Astrocyte of the hippocampus (primary cell): ENCODE results near the gene FBXO10.
A peak's percentile ranks its signal among the peaks of the same experiment; 100 is the strongest.
"Not testable (repeated sequence)": the region's sequence is repeated elsewhere in the genome, so short reads cannot be mapped to it uniquely, and the experiment has no call there.

ENCODE experiments used
- DNase-seq: peaks from one replicate; pipeline ENCODE4 v3.0.0; 2011; ENCODE audit warnings: low read depth, low spot score

The FBXO10 gene

DNA sequence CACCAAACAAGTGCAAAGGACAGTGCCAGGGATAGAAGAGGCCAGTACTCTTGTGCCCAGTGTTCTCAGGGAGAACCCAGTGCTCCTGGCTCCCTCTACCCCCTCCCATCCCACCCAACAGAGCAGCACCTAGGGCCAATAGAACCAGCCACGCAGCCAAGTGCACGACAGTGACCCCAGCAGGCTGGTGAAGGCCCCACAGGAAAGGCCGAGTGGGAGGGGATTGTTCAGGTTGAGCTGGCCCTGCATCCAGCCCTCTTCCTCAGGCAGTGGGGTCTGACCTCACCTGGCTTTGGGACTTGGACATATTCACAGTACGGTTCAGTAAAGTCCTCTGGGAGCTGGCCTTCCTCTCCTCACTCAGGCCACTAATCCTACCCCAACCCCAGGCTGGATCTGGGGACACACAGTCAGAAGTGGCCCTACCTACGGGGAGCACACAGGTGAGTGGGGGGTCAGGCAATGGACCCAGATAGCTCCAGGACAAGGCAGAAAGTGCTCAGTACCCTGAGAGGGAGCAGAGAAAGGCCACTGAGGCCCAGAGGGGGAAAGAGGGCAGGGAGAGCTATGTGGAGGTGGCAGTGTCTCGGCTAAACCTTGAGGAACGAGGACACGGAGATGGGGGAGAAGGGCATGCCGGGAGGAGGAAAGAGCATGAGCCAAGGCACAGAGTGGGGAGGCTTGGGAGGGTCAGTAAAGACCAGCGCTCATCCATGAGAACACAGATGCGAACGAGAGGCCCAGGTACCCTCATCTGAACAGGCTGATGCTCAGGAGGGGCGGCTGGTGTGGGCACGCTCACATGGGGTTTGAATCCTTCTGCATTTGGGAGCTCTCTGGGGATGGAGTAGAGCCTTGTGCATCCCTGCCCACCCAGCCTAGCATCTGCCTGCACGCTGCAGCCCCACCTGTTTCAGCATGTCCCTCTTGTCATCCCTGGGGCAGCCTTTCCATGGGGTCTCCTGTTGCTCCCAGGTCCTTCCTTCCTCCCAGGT lies 64.9 kb downstream of the FBXO10 start:
- DNase-seq, result no peak

DNA sequence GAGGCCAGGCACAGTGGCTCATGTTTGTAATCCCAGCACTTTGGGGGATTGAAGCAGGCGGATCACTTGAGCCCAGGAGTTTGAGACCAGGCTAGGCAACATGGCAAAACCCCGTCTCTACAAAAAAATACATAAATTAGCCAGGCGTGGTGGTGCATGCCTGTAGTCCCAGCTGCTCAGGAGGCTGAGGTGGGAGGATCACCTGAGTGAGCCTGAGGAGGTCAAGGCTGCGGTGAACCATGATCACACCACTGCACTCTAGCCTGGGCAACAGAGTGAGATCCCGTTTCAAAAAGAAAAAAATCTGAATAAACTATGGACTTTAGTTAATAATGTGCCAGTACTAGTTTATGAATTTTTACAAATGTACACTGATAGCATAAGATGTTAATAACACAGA lies 66.1 kb downstream of the FBXO10 start:
- not testable (repeated sequence) for DNase-seq

DNA sequence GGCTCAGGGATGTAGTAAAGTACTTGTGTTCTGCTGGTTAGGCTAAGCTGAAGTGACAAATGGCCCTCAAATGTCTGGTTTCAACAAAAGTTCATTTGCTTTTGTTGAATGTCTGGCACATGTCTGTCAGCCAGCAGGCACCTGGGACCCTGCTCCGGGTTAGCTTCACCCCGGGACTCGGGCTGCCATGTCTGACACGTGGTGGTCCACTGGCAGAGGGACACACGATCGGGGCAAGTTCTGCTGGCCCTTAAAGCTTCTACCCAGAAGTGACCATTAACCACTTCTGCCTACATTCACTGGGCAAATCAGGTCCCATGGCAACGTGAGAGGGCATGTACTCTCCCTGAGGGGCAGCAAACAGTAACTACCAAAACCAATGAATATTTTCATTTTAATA lies 66.6 kb downstream of the FBXO10 start:
- no peak for DNase-seq

DNA sequence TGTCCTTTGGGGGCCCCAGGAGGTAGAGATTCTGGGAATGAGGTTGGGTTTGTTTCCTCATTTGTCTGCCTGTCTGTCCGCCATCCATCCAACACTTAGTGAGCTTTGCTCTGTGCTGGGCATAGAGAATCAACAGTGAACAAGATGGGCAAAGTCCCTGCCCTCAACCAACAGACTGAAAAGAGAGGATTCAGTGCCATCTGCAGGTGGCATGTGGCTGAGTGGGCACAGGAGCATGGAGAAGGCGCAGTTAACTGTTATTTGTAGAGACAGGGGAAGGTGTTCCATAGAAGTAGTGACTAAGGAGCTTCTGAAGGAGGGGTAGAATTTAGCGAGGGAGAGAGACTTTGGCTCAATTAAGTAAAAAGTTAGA lies 67.4 kb downstream of the FBXO10 start:
- DNase-seq, result no peak

DNA sequence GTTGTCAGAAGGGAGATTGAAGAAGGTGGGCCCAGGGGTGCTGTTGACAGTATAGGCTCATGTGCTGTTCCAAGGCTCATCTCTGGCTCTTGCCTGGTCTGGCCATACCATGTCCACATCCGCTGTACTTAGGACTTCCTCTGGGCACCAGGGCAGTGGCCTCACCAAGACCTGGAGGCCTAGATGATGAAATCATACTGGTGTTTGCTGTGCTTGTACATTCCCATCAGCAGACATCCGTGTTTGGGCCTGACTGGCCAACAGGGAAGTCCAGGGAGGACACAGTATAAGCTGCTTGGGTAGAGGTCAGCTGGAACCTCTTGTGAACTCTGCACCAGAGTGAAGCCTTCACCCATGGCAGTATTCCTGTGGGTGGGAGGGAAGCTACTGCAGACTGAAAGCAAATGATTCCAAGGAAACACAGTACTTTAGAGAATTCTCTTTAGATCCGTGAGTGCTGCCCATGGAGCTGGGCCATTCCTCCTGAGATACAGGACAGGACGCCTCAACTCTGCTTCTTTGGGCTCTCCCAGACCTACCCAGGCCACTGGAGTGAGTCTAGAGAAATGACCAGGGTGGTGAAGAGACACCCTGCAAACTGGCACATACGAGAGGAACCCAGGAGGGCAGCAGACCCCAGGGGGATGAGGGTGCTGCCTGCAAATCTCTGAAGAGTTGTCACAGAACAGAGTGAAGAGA lies 67.9 kb downstream of the FBXO10 start:
- DNase-seq, result no peak

DNA sequence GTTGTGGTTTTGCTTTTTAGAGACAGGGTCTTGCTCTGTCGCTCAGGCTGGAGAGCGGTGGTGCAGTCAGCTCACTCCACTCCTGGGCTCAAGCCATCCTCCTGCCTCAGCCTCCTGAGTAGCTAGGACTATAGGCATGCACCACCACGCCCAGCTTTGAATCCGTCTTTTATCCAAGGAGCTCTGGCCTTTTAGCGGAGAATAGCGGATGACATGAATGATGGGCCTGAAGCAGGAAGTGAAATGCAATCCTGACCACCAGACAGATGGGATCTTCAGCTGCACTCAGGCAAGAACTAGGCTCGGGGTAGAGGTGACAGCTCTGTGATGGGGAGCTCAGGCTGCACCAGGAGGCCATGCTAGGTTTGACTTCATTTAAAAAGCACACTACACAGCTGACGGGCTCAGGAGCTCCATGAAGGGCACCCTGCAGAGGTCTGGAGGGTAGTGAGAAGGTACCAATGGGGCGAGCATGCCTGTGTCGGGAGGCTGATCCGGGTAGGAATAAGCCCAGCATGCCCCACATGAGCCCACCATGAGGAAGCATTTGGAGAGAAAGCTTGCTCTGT lies 68.5 kb downstream of the FBXO10 start:
- DNase-seq, result no peak

DNA sequence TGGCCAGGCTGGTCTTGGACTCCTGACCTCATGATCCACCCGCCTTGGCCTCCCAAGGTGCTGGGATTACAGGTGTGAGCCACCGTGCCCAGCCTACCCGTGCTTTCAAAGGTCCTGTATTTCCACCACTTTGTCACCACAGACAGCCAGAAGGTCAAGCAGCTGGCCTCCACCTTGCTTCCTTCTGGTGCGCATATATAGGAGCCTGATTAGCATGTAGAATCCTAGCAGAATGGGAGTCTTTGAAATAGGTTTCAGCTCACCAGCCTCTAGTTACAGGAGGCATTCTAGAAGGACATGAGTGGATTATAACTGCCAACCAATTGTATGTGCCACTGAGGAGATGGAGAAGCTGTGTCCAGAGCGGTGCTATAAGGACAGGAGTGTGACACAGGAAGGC lies 71.6 kb downstream of the FBXO10 start:
- no peak for DNase-seq

DNA sequence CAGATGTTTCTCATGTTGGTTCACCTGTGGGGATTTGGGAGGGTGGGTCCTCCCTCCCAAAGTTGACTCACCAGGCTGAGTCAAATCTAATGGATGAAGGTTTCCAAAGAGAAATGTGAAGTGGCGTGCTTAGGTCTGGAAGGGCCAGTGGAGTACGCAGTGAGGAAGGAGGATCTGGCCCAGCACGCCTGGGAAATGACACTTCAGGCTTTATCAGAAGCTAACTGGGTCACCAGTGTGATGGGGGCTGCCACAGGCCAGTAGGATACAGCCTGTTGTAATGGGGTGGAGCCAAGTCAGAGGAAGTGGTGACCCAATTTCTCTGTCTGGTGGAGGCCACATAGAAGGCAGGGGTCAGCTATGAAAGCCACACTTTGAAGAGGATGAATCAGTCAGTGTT lies 72.4 kb downstream of the FBXO10 start:
- DNase-seq, result no peak

DNA sequence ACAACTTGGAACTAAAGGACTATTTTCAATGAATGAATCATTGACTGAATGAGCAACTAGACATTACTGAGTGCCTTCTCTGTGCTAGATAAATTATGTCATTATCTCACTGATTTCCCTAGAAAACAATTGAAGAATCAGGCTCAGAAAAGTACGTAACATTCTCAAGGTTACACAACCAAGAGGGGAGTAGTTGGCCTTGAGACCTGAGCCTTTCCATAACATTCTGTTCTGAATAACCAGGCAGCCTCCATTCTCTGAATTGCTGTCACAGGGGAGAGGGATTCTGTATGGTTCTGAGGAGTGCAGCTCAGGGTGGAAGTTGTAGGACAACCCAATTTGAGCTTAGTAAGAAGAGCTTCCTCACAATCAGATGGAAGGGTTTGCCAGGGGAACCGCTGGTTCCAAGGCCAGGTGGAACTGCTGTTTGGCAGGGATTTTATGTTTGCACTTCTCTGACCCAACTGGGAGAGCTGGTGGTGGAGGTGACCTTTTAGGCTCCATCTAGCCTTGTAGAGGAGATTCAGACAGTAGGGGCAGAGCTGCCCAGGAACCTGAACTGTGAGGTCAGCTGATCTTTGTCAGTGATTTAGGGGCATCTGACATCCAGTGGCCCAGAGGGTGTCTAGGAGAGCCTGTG lies 74.1 kb downstream of the FBXO10 start:
- no peak for DNase-seq

DNA sequence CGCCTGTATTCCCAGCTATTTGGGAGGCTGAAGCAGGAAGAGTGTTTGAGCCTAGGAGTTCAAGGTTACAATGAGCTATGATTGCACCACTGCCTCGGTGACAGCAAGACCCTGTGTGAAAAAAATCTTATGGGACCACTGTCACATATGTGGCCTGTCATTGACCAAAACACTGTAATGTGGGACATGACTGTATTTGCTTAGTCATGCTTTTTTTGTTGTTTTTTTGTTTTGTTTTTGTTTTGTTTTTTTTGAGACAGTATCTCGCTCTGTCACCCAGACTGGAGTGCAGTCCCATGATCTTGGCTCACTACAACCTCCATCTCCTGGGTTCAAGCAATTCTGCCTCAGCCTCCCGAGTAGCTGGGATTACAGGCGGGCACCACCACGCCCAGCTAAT lies 76.9 kb downstream of the FBXO10 start:
- no peak for DNase-seq

DNA sequence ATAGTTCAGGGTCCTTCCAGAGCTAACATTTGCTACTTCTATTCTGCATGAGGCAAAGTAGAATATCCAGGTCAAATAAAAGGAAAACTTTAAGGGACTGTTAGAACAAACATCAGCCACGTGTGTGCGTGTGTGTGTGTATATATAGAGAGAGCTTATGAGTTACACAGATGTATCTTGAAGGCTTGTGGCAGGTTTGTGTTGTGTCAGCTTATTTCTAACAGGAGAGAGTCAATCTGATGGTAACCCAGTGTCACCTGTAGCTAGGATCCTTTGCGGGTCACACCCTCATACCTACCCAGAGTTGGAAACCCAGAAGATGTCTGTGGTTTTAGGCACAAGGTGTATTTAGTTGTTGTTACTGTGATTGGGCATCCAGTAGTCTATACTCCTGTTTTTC lies 77.7 kb downstream of the FBXO10 start:
- no peak for DNase-seq

DNA sequence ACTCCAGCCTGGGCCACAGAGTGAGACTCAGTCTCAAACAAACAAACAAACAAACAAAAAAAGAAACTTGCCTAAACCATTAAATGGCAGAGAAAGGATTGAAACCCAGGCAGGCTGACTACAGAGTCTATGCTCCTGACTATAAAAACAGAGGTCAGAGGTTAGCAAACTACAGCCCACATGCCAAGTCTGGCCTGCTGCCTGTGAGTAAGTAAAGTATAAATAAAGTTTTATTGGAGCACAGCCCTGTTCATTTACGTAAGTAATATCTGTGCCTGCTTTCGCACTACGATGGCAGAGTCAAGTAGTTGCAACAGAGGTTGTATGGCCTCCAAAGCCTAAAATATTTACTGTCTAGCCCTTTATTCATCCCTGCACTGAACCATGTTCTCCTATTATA lies 78.9 kb downstream of the FBXO10 start:
- DNase-seq, result no peak

DNA sequence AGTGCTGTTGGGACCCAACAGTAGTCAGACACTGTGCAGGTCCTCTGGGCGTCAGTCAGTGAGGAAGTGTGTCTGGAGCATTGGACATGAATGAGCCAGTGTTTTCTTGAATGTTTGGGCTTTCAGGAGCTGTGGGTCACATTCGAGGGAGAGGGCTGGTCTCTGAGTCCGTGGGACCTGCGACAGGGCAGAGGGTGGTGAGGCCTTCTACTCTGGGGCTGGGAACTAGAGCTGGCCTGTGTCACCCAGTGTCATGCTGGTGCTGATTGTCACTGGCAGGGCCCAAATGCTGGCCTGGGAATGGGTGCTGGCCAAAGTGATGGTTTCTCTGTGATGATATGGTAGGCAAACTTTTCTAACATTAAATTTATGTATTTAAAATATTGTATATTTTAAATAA lies 80.2 kb downstream of the FBXO10 start:
- no peak for DNase-seq

DNA sequence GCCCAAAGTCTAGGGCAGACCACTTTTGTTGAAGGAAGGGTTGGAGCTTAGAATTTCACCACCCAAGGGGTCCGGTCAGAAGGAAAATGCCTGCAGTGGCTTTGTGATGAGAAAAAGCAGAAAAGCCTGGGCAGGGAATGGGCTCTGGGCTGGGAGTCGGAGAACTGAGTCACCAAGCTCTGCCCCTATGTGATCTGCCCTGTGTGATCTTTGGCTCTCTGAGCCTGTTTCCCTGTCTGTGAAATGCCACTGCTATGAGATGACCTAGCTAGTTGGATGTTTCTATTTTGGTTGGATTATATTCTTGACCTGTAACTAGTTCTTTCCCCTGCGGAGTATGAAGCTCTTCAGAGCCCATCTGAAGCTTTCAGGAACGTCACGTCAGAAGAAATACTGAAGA lies 80.6 kb downstream of the FBXO10 start:
- DNase-seq, result no peak

DNA sequence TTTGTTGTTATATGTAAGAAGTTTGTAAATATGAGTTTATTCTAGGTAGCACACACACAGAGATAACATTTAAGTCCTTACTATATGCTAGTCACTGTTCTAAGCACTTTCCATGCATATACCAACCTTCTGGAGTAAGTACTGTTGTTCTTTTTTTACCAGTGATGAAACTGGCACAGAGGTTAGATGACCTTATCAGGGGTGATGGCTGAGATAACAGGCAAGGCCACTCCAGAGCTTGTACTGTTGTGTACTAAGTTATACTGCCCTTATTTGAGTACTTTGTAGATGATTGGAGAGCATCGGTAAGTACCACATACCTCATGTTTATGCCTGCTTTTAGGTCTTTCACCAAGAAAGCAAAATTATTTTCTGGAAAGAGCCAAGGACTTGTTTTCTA lies 84.2 kb downstream of the FBXO10 start:
- no peak for DNase-seq

DNA sequence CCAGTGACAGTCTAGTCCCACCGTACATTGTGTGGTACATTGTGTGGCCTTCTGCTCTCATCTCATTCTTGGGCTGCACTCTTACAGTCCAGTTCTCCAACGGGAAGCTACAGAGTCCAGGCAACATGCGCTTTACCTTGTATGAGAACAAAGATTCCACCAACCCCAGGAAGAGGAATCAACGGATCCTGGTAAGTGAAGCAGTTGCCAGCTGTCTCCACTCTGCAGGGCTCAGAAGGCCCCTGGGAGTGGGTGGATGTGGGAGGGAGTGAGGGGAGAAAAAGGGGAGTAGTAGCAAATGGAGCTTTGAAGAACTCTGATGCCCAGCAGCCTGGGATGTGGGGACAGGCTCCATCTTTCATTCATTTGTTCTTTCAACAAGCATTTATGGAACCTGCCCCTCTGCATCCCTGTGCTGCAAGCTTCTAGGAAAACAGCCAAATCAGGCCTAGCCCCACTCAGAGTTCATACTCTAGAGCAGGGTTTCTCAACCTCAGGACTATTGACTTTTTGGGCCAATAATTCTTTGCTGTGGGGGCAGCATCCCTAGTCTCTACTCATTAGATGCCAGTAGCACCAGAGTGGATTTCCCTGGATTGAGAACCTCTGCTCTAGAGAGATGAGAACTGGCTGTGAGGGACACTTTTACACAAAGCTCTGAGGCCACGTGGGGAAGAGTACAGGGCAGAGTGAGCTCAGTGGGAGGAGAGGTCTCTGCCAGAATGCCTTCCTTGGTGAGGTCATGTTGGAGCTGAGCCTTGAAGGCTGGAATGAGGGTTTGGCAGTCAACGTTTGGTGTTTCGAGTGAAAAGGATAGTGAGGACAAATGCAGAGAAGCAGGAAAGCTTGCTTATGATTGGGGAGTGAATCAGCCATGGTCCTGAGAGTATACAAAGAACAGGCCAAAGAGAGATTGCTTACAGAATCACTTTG lies 89.3 kb downstream of the FBXO10 start:
- peak; percentile 98 for DNase-seq

DNA sequence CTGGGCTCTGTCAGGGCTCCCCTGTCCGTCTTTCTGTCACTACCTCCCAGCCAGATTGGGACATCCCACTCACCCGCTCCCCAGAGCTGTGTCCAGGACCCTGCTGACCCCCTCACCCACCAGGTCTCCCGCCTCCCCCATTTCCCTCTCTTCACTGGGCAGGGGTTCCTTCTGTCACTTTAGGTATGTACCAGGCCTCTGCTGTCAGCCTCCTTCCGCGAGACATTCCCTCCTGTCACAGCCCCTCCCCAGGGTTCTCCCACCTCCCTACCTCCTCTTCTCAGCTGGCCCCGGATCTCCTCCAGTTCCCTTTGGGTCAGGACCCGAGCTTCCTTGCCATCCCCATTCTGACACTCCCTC lies 89.9 kb downstream of the FBXO10 start:
- DNase-seq, result peak; percentile 44

DNA sequence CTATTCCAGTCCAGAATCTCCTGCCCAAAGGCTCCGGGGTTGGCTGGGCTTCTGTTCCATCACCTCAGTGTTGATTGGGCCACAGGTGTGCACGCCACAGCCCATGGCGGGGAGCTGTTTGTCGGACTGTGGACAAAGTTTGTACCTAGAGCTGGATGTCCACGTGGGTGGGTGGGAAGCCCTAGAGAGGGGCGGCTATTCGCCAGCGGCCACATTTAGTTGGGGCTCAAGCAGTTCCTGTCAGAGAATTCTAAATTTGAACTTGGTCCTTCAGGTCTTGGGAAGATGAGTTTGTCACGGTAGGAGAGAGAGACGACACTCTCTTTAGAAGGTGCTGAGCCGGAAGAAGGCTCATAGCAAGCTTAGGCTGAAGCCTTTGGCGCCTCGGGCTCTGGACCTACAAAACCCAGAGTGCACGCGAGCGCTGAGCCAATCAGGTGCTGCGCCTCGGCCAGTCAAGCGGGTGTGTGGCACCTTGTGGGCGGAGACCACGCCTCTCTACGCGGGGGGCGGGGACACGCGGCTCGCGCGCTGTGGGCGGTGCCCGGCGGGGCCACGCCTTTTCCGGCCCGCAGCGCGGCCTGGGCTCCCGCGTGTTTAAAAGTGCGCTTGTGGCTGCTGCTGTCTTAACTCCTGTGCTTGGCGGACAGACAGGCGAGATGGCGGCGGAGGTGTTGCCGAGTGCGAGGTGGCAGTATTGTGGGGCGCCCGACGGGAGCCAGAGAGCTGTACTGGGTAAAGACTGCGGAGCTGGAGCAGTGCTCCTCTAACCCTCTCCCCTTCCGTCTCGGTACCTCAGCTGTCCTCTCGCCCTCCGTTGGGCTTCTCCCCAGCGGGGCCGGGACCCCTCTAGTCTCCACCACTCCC lies 90.6 kb downstream of the FBXO10 start, which contains the start of gene POLR1E:
TSS of gene POLR1E (plus strand) at position 560 of the 867 bp plus-strand sequence. CDS start at position 660, 100 bp downstream.
- peak; percentile 98 for DNase-seq

DNA sequence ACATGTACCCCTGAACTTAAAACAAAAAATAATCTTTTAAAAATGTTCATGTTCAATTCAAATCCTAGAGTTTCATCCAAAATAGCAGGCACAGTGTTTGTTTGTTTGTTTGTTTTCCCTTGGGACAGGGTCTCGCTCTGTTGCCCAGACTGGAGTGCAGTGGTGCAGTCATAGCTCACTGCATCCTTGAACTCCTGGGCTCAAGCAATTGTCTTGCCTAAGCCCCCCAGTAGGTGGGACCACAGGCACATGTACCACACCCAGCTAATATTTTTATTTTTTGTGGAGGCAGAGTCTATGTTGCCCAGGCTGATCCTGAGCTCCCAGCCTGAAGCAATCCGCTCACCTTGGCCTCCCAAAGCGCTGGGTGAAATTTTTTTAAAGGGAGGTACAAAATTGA lies 95.4 kb downstream of the FBXO10 start:
- DNase-seq, result no peak
